Gastrocnemius medialis (tissue), 4 donors: ENCODE data around the gene NR1D1.

Source experiments
- POLR2A ChIP-seq, 2 donors: fragments of 450-650 bp; IDR thresholded peaks; one replicate each; pipeline ENCODE4 v1.6.1; 2017; ENCODE audit warnings: antibody characterized with exemption in 2 of 2, mild to moderate bottlenecking in 2 of 2, moderate library complexity in 2 of 2
- TF ChIP-seq, protein P1 (sequence below), 5 experiments: fragments of 450-650 bp in 3 of 5; fragments of 200-600 bp in 2 of 5; sonication (generic) in 2 of 5; IDR thresholded peaks in 4 of 5; conservative IDR thresholded peaks in 1 of 5; 1 replicate in 4 of 5; 2 replicates in 1 of 5; pipeline ENCODE4 v1.5.1; 2016 to 2019; ENCODE audit warnings: antibody characterized with exemption in 5 of 5, mild to moderate bottlenecking in 3 of 5, moderate library complexity in 3 of 5

DNA sequence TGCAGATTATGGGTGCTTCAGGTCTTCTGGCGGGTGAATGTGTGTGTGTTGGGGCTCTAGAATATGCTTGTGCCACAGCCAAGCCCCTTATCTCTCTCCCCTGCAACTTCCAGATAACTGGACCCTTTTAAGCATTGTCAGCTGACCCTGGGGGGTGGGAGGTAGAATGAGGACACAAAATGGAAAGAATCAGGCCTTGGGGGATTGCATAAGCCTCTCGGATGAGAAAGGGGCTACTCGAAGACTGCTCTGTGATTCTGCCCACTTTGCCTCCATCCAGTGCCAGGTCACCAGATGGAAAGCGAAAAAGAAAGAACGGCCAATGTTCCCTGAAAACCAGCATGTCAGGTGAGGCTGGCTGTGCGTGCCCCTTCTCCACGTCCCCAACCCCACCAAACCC, 23.8 kb downstream of the NR1D1 start:
- TF ChIP-seq POLR2A (IDR thresholded peaks at IDR 0.05) = no peak
- TF ChIP-seq, protein P1, sequence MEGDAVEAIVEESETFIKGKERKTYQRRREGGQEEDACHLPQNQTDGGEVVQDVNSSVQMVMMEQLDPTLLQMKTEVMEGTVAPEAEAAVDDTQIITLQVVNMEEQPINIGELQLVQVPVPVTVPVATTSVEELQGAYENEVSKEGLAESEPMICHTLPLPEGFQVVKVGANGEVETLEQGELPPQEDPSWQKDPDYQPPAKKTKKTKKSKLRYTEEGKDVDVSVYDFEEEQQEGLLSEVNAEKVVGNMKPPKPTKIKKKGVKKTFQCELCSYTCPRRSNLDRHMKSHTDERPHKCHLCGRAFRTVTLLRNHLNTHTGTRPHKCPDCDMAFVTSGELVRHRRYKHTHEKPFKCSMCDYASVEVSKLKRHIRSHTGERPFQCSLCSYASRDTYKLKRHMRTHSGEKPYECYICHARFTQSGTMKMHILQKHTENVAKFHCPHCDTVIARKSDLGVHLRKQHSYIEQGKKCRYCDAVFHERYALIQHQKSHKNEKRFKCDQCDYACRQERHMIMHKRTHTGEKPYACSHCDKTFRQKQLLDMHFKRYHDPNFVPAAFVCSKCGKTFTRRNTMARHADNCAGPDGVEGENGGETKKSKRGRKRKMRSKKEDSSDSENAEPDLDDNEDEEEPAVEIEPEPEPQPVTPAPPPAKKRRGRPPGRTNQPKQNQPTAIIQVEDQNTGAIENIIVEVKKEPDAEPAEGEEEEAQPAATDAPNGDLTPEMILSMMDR (IDR thresholded peaks at IDR 0.05 in 4 of 5, conservative IDR thresholded peaks at IDR 0.05 in 1 of 5) = no peak
